ENCODE results near the gene DOCK10. TPM values are rescaled to one million over a fixed set of nuclear protein-coding genes. Genes with fewer than 3 reads are reported as not detected.

Gene DOCK10
- total RNA-seq, 4 donors from 2014 or later = 8.1 to 35.4 (median 17.2) TPM

GRCh38 chr2:225037415-225038230, 4.6 kb downstream of the DOCK10 start:
- no peak for TF ChIP-seq EP300 (IDR thresholded peaks at IDR 0.05)
- no peak for TF ChIP-seq CTCF (IDR thresholded peaks at IDR 0.05)
- no peak for TF ChIP-seq POLR2AphosphoS5 (IDR thresholded peaks at IDR 0.05)
- no peak for TF ChIP-seq POLR2A (IDR thresholded peaks at IDR 0.05)
- Histone ChIP-seq H3K9me3 (no peaks in the 10 kb centered on the region), H3K36me3 (no peaks in the 10 kb centered on the region), H3K27me3 (peaks cover 17% of the 10 kb centered on the region), H3K27ac (no peak overlapping the region), H3K4me1 (peaks cover 31% of the 10 kb centered on the region), H3K4me3 (no peak overlapping the region)
- 61% methylated on average over 5 of the region's 5 CpGs for WGBS
- DNase-seq (ENCODE audit: low spot score in 2 of 2) = no peak

DNA sequence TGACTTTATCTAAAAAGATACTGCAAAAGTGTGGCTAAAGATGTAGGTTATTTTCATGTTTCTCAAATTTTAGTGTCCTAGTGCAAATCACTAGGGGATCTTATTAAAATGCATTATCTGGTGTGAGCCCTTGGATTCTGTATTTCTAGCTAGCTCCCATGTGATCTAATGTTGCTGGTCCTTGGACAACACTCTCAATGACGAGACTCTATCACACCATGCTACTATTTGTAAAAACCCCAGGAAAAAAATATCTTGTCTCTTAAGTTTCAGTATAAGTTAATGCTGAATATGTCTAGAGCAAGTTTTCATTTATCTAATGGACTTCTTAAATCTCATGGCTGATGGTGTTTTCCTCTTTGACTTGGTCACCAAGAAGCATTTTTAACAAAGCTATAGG, 5.8 kb downstream of the DOCK10 start:
- Histone ChIP-seq H3K9me3 (no peaks in the 10 kb centered on the region), H3K4me3 (no peak overlapping the region), H3K27me3 (peaks cover 8% of the 10 kb centered on the region), H3K27ac (no peak overlapping the region), H3K36me3 (no peaks in the 10 kb centered on the region), H3K4me1 (peaks cover 19% of the 10 kb centered on the region)
- 100% methylated on average over 1 of the region's 1 CpG for WGBS
- no peak for TF ChIP-seq EP300 (IDR thresholded peaks at IDR 0.05)
- TF ChIP-seq POLR2AphosphoS5 (IDR thresholded peaks at IDR 0.05) = no peak
- no peak for TF ChIP-seq CTCF (IDR thresholded peaks at IDR 0.05)
- TF ChIP-seq POLR2A (IDR thresholded peaks at IDR 0.05) = no peak
- no peak for DNase-seq (ENCODE audit: low spot score in 2 of 2)

DNA sequence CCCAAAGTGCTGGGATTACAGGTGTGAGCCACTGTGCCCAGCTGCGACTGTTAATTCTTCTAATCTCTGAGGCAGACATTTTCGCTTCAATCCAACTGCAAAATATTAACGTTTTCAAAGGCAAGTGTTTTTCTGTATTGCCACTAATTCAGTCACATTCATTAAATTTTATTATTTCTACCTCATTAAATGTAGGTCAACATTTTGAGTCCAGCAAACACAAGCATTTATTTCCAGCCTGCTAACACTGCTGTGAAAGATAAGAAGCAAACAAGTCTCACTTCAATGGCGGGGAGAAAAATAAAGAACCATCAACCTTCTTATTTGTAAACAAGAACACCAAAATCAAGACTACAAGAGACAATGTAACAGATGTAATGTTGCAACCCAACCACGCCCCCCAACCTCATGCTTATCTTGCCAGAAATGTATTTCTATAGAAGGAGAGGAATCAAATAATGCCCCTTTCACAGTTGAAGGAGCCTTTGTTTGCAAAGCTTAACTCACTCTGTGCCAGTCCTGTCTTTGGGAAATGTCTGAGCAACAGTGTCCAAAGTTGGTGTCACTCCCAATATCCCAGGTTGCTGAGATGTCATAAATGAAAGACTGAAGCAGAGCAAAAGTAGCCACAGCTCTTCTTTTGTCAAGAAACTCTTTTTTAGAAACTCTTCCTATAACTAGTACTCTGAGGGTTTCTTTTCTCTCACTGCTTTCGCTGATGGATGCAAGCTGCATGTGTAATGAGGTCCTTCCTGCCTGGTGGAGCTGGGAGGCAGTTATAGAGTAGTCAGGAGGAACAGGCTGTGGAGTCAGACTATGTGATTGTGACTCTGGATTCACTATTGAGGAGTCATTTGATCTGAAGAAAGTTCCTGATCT, 8.6 kb downstream of the DOCK10 start:
- TF ChIP-seq CTCF (IDR thresholded peaks at IDR 0.05) = no peak
- TF ChIP-seq EP300 (IDR thresholded peaks at IDR 0.05) = no peak
- Histone ChIP-seq H3K9me3 (no peaks in the 10 kb centered on the region), H3K27ac (no peak overlapping the region), H3K36me3 (no peaks in the 10 kb centered on the region), H3K4me3 (no peak overlapping the region), H3K27me3 (no peaks in the 10 kb centered on the region), H3K4me1 (peaks cover 7% of the 10 kb centered on the region)
- DNase-seq (ENCODE audit: low spot score in 2 of 2) = no peak
- WGBS = 92% methylated on average over 6 of the region's 6 CpGs

- H3K4me1 ChIP-seq = no peaks in the 10 kb centered on the region
- H3K36me3 ChIP-seq = no peaks in the 10 kb centered on the region
- H3K9me3 ChIP-seq = no peaks in the 10 kb centered on the region
- H3K27me3 ChIP-seq = no peaks in the 10 kb centered on the region
- no peak overlapping the region for H3K27ac ChIP-seq
- no peak for DNase-seq (ENCODE audit: low spot score in 2 of 2)
- no peak overlapping the region for H3K4me3 ChIP-seq
- no peak for TF ChIP-seq CTCF (IDR thresholded peaks at IDR 0.05)
Observed at GRCh38 chr2:225032246-225032645, 10.0 kb downstream of the DOCK10 start.

DNA sequence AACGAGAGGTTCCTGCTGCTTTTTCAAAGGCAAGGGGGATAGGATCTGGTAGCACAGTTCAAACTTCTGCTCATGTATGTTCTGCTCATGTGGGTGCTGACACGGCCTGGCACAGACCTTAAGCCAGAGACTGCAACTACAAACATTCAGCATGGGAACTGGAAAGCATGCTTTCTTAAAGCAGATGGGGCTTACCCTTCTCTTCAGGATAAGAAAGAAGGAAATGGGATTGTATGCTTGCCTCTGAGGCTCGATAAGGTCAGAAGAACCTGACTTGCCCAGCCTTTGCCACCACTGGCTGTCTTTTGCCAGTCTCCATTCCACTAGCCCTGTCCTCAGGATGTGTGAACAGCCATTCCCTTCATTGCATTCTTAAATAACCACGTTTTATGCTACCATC, 10.7 kb downstream of the DOCK10 start:
- Histone ChIP-seq H3K36me3 (no peaks in the 10 kb centered on the region), H3K27me3 (no peaks in the 10 kb centered on the region), H3K9me3 (no peaks in the 10 kb centered on the region), H3K4me3 (no peak overlapping the region), H3K4me1 (no peaks in the 10 kb centered on the region), H3K27ac (no peak overlapping the region)
- DNase-seq (ENCODE audit: low spot score in 2 of 2) = no peak
- TF ChIP-seq POLR2A (IDR thresholded peaks at IDR 0.05) (no peak), CTCF (IDR thresholded peaks at IDR 0.05) (no peak), POLR2AphosphoS5 (IDR thresholded peaks at IDR 0.05) (no peak), EP300 (IDR thresholded peaks at IDR 0.05) (no peak)
- 91% methylated on average over 4 of the region's 4 CpGs for WGBS

Data from suprapubic skin (tissue), 4 donors.